Activated naive CD4-positive, alpha-beta T cell treated with Interleukin-2 at 50 U/mL for 16 hours (primary cell): ENCODE data around the gene KRT73.

Source experiments
- DNase-seq: peaks from one replicate; pipeline ENCODE4 v3.0.0-alpha.2; 2020

KRT73 gene

GRCh38 chr12:52645120-52645761 lies 26.9 kb upstream of the KRT73 start:
- no peak for DNase-seq

DNA sequence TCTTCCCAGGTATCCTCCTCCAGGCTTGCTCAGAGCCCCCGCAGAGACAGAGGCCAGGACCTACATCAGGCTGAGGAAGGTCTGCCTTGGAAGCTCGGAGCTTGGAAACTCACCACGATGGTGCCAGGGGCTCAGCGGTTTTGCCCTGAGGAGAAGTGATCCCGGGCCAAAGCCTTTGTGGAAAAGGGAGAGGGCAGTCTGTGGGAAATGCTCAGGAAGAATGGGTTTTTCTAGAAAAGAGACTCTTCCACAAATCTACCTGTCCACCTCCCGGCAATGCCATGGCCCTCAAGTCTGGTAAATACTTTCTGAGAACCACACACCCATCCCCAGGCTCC lies 25.7 kb upstream of the KRT73 start:
- DNase-seq: no peak

GRCh38 chr12:52643233-52644077 lies 25.1 kb upstream of the KRT73 start:
- no peak for DNase-seq

DNA sequence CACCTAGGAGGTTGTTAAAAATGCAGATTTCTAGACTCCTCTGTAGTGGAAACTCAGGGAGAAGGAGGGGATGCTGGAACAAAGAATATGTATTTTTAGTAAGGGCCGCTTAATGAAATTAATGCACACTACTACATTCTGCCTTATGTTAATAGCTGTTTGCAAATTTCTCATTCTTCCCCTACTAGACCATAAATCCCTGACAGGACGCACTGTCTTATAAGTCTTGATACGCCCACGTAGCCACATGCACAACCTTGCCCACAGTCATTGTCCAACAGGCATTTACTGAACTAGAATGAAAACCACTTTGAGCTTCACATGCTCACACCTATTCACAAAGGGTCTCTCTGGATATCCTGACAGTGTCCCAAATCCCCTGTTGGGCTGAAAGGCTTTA lies 23.1 kb upstream of the KRT73 start:
- no peak for DNase-seq

GRCh38 chr12:52637299-52637698 lies 18.9 kb upstream of the KRT73 start:
- DNase-seq: no peak

- no peak for DNase-seq
Measured at GRCh38 chr12:52636592-52637258, 18.4 kb upstream of the KRT73 start.

DNA sequence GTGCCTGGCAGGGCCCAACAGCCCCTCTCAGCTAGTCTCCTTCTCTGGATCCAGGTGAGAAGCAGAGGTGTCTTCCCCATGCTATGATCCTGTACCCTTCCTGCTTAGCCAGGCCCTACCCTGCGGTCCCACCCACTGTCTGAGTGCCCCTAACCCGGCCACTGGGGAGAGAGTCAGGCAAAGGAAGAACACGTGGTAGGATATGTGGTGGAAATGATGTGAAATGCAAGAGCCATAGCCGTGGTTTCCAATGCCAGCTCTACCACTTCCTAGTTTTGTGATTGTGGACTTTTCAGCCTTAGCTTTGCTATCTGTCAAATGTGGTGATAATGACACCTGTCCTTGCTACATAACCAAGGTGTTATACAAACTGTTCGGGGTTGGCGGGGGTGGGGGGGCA lies 17.8 kb upstream of the KRT73 start:
- no peak for DNase-seq

DNA sequence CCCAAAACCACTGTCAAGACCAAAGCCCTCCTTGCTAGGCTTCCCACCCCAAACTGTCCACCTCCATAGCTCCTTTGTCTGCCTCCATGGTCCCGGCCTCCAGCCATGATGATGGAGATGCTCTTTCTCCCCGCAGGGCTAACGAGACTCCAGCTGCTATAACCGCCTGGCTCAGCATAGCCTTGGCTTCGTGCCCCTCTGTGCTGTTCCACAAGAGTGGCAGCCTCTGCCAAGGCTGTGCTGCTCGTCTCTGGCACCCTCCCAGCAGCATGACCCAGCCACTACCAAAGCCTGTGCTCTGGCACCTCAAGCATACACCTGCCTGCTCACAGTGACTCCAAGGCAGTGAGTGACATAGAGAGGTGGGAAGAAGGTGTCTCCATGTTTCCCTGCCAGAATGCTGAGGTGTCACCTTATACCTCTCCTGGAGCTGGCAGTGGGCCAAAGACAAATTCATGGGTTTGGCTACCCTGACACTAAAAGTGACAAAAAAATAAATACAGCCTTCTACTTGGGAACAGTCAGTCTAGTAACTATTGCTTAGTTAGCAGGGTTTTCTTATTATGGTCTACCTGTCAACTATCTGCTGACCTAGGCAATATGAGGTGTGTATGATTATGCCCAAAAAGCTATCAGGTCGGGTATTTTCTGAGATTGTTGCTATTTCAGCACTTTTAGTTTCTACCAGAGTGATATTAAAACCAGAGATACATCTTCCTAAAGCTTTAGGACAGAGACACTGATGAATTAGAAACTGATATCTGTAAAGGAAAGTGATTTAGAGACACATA lies 16.1 kb upstream of the KRT73 start:
- no peak for DNase-seq

DNA sequence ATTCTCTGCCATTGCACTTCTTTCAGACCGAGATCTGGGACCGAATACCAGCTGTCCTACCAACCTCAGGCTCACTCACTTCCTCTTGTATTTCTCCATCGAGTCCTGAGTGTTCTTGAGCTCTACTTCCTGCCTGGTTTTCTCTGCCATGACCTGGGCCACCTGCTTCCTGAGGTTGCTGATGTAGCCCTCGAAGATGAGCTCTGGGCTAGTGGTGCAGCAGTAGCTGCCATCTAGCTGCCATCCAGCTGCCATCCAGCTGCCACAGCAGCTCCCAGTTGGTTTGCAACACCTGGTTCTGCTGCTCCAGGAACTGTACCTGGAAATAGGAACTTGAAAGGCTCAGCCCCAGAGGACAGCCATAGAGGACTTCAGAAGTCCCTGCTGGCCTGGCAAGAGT lies 15.0 kb upstream of the KRT73 start:
- no peak for DNase-seq

DNA sequence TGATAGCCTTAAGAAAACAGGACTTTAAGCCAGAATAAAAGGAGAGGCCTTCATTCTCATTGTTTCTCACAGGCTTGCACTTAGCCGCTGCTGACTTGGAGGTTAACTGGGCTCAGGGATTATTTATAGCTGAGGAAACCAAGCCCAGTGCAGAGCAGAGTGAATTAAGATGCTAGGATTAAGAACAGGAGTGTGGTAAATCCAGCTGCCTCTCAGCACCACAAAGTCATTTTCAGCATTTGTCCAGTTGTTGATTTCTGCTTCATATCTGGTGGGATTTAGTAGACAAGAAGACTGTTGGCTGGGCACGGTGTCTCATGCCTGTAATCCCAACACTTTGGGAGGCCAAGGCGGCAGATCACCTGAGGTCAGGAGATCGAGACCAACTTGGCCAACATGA lies 14.3 kb upstream of the KRT73 start:
- no peak for DNase-seq

- DNase-seq: no peak
Measured at GRCh38 chr12:52631676-52632459, 13.5 kb upstream of the KRT73 start.

GRCh38 chr12:52631264-52631663 lies 12.9 kb upstream of the KRT73 start:
- no peak for DNase-seq

DNA sequence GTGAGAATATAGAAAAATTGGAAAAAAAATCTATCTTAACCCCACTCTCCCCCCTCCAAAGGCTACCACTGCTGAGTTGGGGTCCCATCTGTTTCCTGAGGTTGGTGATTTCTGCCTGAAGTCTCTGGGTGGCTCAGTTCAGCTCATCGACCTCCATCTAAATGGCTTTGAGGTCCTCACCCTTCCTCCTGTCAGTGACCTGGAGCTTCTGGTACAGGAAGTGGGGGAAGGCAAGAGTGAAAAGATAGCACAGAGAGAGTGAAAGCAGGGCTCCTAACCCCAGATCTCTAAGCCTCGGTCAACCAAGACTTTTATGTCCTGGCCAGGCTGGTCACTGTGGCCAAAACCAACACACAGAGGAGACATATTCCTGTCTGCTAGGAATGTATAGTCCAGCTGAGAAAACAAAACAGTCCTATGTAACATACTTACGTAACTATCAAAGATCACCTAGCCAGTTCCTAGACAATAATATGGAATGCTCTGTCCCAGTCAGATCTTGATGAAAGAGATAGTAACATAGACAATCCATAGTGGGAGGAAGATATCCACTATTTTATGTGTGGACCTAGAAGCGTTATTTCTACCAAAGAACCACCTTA lies 12.3 kb upstream of the KRT73 start:
- DNase-seq: no peak

- no peak for DNase-seq
Measured at GRCh38 chr12:52630008-52630500, 11.7 kb upstream of the KRT73 start.

- DNase-seq: no peak
Measured at GRCh38 chr12:52629281-52630007, 11.1 kb upstream of the KRT73 start.

DNA sequence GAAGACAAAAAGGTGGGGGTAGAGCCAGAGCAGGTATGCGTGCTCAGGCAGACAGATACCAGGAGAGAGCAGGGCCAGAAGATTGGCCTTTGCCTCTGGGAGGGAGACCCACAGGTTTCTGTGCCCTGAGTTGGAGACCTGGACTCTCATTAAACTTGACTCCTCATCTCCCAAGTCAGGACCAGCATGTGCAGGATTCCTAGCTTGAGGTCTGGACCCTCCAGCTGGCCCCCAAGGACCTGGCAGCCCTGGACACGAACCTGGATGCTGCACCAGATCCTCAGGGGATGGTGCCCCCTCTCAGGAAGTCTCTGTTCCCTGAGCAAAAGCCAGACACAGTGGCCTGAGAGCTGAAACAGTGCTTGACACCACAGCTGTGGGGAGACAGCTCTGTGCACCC lies 10.5 kb upstream of the KRT73 start:
- DNase-seq: no peak

GRCh38 chr12:52628111-52628507 lies 9.8 kb upstream of the KRT73 start:
- no peak for DNase-seq

GRCh38 chr12:52627395-52628110 lies 9.2 kb upstream of the KRT73 start:
- no peak for DNase-seq

- no peak for DNase-seq
Measured at GRCh38 chr12:52622349-52622748, 4.0 kb upstream of the KRT73 start.

DNA sequence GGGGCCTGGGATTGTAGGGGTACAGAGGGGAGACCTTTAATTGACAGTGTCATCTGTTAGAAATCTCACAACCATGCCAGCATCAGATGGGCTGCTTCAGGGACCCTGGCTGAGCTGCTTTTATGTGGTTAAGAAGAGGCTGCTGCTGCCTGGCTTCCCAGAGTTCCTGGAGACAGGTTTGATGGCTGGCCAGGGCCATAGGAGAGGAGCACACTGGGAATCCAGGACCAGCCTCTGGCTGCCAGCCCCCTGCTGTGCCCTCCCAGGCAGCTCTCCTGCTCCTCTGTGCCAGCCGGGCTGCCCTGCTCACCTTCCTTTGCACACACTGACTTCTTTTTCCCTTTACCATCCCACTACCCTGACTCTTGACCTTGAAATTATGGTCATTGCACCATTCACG lies 507 bp upstream of the KRT73 start:
- DNase-seq: no peak

GRCh38 chr12:52617403-52617785 lies 965 bp downstream of the KRT73 start:
- DNase-seq: no peak
